Measurements from ENCODE around the gene UBTD1. TPM values are rescaled to one million over a fixed set of nuclear protein-coding genes. Genes with fewer than 3 reads are reported as not detected.
A peak's percentile ranks its signal among the peaks of the same experiment; 100 is the strongest.

The UBTD1 gene
- total and polyA plus RNA-seq, 4 donors, result 26.3 to 70.4 (median 42.9) TPM

DNA sequence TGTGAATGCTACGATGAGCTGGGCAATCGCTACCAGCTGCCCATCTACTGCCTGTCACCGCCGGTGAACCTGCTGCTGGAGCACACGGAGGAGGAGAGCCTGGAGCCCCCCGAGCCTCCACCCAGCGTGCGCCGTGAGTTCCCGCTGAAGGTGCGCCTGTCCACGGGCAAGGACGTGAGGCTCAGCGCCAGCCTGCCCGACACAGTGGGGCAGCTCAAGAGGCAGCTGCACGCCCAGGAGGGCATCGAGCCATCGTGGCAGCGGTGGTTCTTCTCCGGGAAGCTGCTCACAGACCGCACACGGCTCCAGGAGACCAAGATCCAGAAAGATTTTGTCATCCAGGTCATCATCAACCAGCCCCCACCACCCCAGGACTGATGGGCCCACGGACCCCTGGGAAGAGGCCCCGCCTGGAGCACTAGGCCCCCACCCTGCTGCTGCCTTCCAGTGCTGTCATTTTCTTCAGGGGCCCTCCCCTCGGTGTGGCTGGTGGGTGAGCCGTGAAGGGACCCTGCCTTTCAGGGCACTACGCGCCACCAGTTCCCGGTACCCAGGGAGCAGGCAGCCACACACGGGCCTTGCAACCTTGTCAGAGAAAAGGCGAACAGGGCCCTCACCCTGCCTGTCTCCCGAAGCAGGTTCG lies 71.5 kb downstream of the UBTD1 start:
- Histone ChIP-seq H3K9me3 (ENCODE audit: control insufficient read depth in 4 of 4, insufficient read depth in 3 of 4, low read length in 3 of 4) (peaks cover 0 to 4% (median 0%) of the 10 kb centered on the region in 4 donors), H3K4me1 (ENCODE audit: control insufficient read depth in 5 of 5, insufficient read depth in 5 of 5, low read length in 5 of 5) (peaks cover 0 to 12% (median 0%) of the 10 kb centered on the region in 5 donors), H3K36me3 (ENCODE audit: control insufficient read depth in 4 of 4, insufficient read depth in 4 of 4, low read length in 4 of 4) (peaks cover 0 to 19% (median 3%) of the 10 kb centered on the region in 4 donors), H3K4me3 (no peak overlapping the region), H3K9ac (ENCODE audit: insufficient read depth in 1 of 2, low read length in 2 of 2) (no peak overlapping the region), H3K27ac (ENCODE audit: low read depth in 1 of 2, low read length in 1 of 2) (peak overlapping the region in 1 of 2 donors; percentile 75), H3K27me3 (ENCODE audit: control insufficient read depth in 3 of 3, insufficient read depth in 3 of 3, low read length in 2 of 3) (no peaks in the 10 kb centered on the region)
- TF ChIP-seq, protein P1, sequence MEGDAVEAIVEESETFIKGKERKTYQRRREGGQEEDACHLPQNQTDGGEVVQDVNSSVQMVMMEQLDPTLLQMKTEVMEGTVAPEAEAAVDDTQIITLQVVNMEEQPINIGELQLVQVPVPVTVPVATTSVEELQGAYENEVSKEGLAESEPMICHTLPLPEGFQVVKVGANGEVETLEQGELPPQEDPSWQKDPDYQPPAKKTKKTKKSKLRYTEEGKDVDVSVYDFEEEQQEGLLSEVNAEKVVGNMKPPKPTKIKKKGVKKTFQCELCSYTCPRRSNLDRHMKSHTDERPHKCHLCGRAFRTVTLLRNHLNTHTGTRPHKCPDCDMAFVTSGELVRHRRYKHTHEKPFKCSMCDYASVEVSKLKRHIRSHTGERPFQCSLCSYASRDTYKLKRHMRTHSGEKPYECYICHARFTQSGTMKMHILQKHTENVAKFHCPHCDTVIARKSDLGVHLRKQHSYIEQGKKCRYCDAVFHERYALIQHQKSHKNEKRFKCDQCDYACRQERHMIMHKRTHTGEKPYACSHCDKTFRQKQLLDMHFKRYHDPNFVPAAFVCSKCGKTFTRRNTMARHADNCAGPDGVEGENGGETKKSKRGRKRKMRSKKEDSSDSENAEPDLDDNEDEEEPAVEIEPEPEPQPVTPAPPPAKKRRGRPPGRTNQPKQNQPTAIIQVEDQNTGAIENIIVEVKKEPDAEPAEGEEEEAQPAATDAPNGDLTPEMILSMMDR (IDR thresholded peaks at IDR 0.05; ENCODE audit: control extremely low read depth, extremely low read depth), result no peak
- WGBS, 2 donors, result 94 to 96% methylated on average over 30 to 33 of the region's 33 CpGs
- ATAC-seq (ENCODE audit: insufficient read depth, low FRiP score) (no peak), DNase-seq (no peak)

DNA sequence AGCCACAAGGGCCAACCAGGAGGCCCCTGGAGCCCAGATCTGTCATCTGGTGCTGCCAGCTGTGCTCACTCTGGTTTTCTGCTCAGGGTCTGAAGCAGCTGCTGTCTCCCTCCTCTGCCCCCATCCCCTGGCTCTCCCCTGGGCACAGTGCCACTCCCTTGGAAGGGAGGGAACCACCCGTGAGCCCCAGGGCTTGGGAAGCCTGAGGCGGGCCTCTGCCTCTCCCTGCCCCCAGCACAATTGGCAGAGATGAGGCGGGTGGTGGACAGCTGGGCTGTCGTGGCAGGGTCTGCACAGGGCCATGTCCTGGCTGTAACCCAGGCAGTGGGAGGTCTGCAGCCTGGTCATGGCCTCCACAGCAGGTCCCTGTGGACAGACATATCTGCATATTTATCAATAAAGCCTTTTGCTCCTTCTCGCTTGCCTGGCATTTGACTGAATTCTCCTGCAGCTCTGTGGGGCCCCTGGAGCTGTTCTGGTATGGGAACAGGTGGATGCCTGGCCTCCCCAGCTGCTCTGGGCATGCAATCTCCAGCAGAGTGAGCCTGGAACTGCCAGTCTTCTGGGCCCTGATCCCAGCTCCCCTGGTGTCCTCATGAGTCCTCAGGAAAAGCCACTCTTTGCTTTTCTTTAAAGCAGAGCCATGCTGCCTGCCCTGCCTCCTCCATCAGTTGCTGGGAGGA lies 72.2 kb downstream of the UBTD1 start:
- TF ChIP-seq, protein P1 (IDR thresholded peaks at IDR 0.05; ENCODE audit: control extremely low read depth, extremely low read depth), result no peak
- Histone ChIP-seq H3K4me3 (no peak overlapping the region), H3K4me1 (ENCODE audit: control insufficient read depth in 5 of 5, insufficient read depth in 5 of 5, low read length in 5 of 5) (peaks cover 0 to 12% (median 0%) of the 10 kb centered on the region in 5 donors), H3K36me3 (ENCODE audit: control insufficient read depth in 4 of 4, insufficient read depth in 4 of 4, low read length in 4 of 4) (peaks cover 0 to 19% (median 3%) of the 10 kb centered on the region in 4 donors), H3K27ac (ENCODE audit: low read depth in 1 of 2, low read length in 1 of 2) (peak overlapping the region; percentile 75 to 97), H3K9ac (ENCODE audit: insufficient read depth in 1 of 2, low read length in 2 of 2) (no peak overlapping the region), H3K27me3 (ENCODE audit: control insufficient read depth in 3 of 3, insufficient read depth in 3 of 3, low read length in 2 of 3) (no peaks in the 10 kb centered on the region), H3K9me3 (ENCODE audit: control insufficient read depth in 4 of 4, insufficient read depth in 3 of 4, low read length in 3 of 4) (peaks cover 0 to 4% (median 0%) of the 10 kb centered on the region in 4 donors)
- WGBS, 2 donors, result 90 to 92% methylated on average over 5 of the region's 5 CpGs
- DNase-seq (no peak), ATAC-seq (ENCODE audit: insufficient read depth, low FRiP score) (no peak)

DNA sequence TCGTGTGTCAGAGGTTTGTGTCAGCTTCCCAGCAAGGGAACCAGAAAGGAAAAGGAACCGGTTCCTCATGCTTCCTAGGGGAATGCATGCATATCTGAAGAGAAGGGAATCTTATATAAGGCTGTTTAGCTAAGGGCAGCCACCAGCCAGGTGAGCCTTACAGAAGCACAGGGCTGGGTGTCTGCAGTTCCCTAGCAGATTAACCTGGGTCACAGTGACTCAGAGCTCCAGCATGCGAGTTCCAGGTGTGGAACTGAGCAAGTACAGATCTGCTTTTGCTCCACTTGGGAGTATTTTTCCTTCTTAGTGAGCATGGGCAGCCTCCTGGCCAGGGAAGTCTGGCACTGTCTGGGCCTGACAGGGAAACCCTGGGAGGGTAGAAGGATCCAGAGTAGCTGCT lies 72.9 kb downstream of the UBTD1 start:
- ATAC-seq (ENCODE audit: insufficient read depth, low FRiP score) (no peak), DNase-seq (no peak)
- Histone ChIP-seq H3K9ac (ENCODE audit: insufficient read depth in 1 of 2, low read length in 2 of 2) (no peak overlapping the region), H3K4me1 (ENCODE audit: control insufficient read depth in 5 of 5, insufficient read depth in 5 of 5, low read length in 5 of 5) (peaks cover 0 to 14% (median 0%) of the 10 kb centered on the region in 5 donors), H3K4me3 (no peak overlapping the region), H3K9me3 (ENCODE audit: control insufficient read depth in 4 of 4, insufficient read depth in 3 of 4, low read length in 3 of 4) (peaks cover 0 to 4% (median 0%) of the 10 kb centered on the region in 4 donors), H3K27ac (ENCODE audit: low read depth in 1 of 2, low read length in 1 of 2) (peak overlapping the region; percentile 82 to 97), H3K27me3 (ENCODE audit: control insufficient read depth in 3 of 3, insufficient read depth in 3 of 3, low read length in 2 of 3) (no peaks in the 10 kb centered on the region), H3K36me3 (ENCODE audit: control insufficient read depth in 4 of 4, insufficient read depth in 4 of 4, low read length in 4 of 4) (peaks cover 0 to 19% (median 3%) of the 10 kb centered on the region in 4 donors)
- 87 to 88% methylated on average over 3 of the region's 3 CpGs for WGBS, 2 donors
- TF ChIP-seq, protein P1 (IDR thresholded peaks at IDR 0.05; ENCODE audit: control extremely low read depth, extremely low read depth), result no peak

All from lung (tissue), 12 donors.